Muscle of arm (tissue), 12 donors: ENCODE measurements around the gene ALB. TPM values are rescaled to one million over a fixed set of nuclear protein-coding genes. Genes with fewer than 3 reads are reported as not detected.

Experiments used
- DNase-seq: peaks from one replicate; pipeline ENCODE4 v3.0.0-alpha.2; 2013
- polyA plus RNA-seq, 12 donors: library from polyadenylated mRNA; unstranded; fragments of 120-200 nt; gene quantifications; one replicate each; pipeline ENCODE4 v1.2.1, GENCODE V29; 2013; ENCODE audit not compliant: insufficient read length in 12 of 12

ALB gene
- polyA plus RNA-seq, 12 donors: 1.0 to 858 (median 12.9) TPM; not detected in 1

DNA sequence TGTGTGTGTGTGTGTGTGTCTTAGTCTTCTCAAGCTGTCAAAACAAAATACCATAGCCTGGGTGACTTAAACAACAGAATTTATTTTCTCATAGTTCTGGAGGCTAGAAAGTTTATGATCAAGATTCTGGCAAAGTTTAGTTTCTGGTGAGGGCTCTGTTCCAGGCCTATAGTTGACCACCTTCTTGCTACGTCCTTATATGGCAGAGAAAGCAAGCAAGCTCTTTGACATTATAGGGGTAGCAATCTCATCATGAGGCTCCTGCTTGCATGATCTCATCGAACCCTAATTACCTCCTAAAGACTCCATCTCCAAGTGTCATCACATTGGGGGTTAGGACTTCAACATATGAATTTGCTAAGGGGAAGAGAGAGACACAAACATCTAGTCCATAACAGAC, 25.0 kb downstream of the ALB start:
- no peak for DNase-seq

DNA sequence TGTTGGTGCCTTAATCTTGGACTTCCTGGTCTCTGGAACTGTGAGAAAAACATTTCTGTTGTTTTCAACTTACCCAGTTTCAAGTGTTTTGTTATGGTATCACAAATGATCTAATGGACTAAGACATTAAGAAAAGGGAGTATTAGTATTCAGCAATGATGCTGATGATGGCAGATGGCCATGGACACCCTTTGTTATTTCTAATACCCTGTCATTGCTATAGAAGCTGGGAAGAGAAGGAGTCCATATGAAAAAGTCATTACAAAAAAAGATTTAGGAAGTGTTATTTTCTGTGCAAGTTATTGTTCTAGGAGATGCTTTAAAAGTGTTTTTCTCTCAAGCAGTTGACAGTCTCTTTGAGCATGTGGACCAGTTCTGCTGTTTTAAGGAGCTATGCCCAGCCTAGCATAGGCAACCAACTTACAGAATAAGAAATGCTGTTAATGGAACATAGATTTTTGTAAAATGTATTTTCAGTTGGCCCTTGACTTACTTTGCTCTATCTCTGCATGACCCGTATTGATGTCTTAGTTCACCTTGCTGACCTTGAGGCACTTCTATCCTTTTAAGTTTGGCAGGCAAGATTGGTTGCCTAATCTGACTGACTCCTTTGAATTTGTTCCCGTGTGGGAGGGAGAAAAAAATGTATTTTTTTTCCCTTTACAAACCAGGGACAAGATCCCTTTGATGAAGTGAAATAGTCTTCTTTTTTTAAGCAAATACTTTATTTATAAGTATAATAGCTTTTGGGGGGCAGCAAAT, 25.9 kb downstream of the ALB start:
- DNase-seq: no peak

DNA sequence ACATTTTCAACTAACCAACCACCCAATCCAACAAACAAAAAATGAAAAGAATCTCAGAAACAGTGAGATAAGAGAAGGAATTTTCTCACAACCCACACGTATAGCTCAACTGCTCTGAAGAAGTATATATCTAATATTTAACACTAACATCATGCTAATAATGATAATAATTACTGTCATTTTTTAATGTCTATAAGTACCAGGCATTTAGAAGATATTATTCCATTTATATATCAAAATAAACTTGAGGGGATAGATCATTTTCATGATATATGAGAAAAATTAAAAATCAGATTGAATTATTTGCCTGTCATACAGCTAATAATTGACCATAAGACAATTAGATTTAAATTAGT, 27.7 kb downstream of the ALB start:
- DNase-seq: no peak

DNA sequence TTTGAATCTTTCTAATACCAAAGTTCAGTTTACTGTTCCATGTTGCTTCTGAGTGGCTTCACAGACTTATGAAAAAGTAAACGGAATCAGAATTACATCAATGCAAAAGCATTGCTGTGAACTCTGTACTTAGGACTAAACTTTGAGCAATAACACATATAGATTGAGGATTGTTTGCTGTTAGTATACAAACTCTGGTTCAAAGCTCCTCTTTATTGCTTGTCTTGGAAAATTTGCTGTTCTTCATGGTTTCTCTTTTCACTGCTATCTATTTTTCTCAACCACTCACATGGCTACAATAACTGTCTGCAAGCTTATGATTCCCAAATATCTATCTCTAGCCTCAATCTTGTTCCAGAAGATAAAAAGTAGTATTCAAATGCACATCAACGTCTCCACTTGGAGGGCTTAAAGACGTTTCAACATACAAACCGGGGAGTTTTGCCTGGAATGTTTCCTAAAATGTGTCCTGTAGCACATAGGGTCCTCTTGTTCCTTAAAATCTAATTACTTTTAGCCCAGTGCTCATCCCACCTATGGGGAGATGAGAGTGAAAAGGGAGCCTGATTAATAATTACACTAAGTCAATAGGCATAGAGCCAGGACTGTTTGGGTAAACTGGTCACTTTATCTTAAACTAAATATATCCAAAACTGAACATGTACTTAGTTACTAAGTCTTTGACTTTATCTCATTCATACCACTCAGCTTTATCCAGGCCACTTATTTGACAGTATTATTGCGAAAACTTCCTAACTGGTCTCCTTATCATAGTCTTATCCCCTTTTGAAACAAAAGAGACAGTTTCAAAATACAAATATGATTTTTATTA, 28.3 kb downstream of the ALB start:
- no peak for DNase-seq

- DNase-seq: no peak
These were observed 29.1 kb downstream of the ALB start for GRCh38 chr4:73433140-73433539.

DNA sequence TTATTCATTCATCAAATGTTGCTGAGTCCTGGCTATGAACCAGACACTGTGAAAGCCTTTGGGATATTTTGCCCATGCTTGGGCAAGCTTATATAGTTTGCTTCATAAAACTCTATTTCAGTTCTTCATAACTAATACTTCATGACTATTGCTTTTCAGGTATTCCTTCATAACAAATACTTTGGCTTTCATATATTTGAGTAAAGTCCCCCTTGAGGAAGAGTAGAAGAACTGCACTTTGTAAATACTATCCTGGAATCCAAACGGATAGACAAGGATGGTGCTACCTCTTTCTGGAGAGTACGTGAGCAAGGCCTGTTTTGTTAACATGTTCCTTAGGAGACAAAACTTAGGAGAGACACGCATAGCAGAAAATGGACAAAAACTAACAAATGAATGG, 30.2 kb downstream of the ALB start:
- DNase-seq: no peak

DNA sequence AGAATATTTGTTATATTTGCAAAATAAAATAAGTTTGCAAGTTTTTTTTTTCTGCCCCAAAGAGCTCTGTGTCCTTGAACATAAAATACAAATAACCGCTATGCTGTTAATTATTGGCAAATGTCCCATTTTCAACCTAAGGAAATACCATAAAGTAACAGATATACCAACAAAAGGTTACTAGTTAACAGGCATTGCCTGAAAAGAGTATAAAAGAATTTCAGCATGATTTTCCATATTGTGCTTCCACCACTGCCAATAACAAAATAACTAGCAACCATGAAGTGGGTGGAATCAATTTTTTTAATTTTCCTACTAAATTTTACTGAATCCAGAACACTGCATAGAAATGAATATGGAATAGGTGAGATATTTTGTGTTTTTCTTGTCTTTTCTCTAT, 31.9 kb downstream of the ALB start, which contains the start of gene AFP:
TSS of gene AFP (plus strand) at position 238 of the 400 bp plus-strand sequence. CDS start at position 280, 42 bp downstream.
- no peak for DNase-seq

DNA sequence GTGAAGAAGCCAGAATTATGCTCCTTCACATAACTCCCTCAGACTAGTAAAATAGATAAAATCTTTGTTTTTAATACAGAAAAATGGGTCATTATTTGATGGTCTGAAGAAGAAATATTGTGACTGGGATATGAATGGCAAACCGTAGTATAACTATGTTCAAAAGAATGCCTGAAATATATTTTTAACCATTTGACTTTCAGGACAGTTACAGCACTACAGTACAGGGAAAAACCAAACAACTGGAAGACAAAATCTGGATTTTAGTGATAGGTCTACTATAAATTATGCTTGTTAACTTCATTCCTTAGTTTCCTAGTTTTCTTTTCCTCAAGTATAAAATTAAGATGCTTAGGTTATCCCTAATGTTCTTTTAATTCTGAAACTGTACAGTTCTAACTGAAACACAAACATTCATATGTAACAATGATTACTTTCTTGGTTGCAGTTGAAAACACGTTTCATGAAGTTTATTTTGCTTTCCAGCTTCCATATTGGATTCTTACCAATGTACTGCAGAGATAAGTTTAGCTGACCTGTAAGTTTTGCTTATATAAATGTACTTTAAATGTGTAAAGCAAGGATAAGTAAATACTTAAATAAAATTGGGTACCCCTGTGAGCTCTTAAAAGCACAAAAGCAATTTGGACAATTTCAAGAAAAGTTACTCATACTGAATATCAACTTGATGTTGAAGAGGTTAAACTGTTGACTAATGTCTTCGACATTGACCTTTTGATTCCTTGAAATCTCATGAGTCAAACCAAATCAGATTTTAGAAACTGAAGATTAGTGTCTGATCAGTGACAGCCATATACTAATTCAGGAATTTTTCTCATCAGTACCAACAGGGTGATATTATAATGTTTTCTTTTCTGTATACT, 32.8 kb downstream of the ALB start:
- no peak for DNase-seq

DNA sequence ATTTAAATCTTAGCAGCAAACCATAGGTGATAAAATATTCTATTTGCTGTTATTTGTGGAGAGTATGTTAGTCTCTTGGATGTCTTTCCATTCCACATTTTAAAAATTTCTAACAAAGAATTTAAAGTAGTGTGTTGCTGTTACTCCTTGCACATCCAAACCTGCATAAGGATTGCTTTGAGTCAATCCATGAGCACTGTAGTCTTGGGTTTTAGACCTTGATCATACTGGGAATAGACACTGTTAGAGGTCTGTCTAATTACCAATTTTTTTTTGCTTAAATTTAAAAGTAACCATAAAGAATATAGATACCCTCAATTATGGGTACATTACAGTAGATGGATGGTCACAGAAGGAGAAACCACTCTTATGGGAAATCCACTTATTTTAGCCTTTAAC, 33.5 kb downstream of the ALB start:
- DNase-seq: no peak

DNA sequence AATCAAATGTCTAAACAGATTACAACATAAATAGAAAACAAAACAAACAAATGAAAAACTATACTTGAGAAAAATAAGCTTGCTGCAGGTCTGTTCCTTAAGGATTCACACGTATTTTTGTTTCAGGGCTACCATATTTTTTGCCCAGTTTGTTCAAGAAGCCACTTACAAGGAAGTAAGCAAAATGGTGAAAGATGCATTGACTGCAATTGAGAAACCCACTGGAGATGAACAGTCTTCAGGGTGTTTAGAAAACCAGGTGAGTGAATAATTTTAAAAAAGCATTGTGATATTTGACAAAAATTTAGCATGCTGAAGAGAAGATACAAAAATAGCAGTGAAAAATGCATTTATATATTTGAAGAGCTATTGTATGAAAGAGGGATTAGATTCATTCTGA, 34.0 kb downstream of the ALB start:
- DNase-seq: no peak

DNA sequence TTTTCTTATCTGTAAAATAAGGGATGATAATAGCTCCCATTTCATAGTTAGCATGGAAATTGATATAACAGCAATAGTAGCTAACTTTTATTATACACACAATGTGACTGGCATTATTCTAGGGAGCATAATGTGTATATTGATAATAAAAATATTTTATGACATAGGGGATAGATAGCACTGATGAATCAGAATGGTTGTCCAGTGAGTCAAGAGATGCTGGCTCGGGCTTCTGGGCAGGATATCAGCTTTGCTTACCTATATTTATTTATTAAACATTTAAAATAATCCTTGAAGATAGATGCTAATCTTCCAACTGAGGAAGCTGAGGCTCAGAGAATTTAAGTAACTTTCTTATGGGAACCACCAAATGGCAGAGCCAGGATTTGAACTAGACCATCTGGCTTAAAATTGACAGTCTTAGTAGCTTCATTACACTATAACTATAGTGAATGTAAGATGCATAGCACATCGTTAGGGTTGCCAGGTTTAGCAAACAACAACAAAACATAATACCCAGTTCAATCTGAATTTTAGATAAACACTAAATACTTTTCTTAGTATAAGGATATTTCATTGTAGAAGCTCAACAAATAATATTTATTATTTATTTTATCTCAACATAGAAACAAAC, 34.6 kb downstream of the ALB start:
- no peak for DNase-seq

DNA sequence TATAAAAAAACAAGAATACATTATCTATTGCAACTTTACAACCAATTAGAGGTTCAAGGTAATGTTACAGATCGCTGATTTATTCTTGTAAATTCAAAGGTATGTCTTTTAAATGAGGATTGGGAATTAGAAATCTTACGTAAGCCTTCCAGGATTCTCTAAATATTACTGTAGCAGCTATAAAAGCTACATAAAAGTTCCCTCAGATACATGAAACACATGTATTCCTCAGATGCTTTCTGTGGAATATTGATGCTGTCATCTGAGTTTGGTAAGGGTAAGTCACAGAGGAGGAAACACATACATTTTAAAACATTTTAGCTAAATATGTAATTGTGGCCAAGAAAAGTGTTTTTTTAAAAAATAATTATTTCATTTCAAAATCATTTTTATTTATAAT, 35.4 kb downstream of the ALB start:
- no peak for DNase-seq

- DNase-seq: no peak
These were observed 35.9 kb downstream of the ALB start for GRCh38 chr4:73439991-73440390.

DNA sequence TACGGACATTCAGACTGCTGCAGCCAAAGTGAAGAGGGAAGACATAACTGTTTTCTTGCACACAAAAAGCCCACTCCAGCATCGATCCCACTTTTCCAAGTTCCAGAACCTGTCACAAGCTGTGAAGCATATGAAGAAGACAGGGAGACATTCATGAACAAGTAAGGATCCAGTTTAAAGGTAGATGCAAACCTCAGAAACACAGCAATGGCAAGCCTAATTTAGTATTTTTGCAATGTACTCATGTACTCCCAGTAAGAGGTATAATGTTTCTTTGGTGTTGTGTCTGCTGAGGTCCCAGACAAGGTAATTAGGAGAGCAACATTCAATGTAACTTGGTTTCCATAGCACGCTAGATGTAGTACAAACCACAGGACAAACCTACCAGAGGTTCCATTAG, 36.6 kb downstream of the ALB start:
- DNase-seq: no peak

DNA sequence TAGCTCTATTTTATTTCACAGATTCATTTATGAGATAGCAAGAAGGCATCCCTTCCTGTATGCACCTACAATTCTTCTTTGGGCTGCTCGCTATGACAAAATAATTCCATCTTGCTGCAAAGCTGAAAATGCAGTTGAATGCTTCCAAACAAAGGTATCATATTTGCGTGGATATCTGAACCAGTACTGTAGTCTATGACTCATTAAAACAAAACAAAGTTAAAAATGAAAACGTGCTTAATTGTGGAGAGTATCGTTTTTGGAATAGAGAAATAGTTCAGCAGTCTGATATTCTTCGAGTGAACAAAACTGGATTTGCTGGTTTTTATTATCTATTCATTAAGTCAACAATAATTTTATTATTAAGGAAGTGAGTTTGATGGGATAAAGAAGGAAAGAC, 38.2 kb downstream of the ALB start:
- DNase-seq: no peak

DNA sequence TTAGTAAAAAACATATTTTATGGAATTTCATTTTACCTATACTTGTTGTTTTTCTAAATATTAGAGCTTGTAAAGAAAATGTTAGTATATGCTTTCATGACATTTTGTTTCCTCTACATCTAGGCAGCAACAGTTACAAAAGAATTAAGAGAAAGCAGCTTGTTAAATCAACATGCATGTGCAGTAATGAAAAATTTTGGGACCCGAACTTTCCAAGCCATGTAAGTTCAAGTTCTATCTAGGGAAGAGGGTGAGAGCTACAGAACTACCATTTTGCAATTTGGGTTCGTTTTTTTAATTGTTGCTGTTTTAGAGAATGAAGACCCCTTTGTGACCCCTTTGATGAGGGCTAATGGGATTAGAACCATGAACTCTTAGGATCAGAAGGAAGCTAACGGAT, 39.1 kb downstream of the ALB start:
- DNase-seq: no peak

- DNase-seq: no peak
These were observed 41.6 kb downstream of the ALB start for GRCh38 chr4:73445383-73446335.

- no peak for DNase-seq
These were observed 42.4 kb downstream of the ALB start for GRCh38 chr4:73446336-73446938.

DNA sequence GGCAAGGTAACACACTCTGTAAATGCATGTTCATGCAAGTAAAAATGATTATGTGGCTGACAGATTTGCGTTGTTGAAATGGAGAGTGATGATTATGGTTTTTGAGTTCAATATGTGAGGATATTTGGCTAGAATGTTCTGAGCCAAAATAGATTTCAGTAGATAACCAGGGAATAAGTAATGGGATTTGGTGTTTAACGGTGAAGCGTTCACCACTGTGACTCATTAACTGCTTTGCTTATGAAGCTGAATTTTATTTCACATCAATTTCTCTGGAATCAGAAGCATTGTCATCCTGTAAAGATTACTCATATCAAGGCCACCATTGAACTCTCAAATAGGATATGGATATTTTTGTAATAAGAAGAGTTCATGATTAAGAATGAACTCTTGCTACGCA, 43.6 kb downstream of the ALB start:
- DNase-seq: no peak
